Liver (tissue), 3 donors: Measurements from ENCODE around the gene CHAD.

Source experiments
- EGR1 ChIP-seq, 2 donors: IDR thresholded peaks; 2 replicates each; pipeline ENCODE4 v1.6.1; 2016 to 2018; ENCODE audit warnings: antibody characterized with exemption in 2 of 2, low read depth in 2 of 2
- GABPA ChIP-seq, 2 donors: IDR thresholded peaks in 1 of 2; conservative IDR thresholded peaks in 1 of 2; 2 replicates each; pipeline ENCODE4 v1.6.1; 2016; ENCODE audit warnings: antibody characterized with exemption in 2 of 2, mild to moderate bottlenecking in 1 of 2, moderate library complexity in 1 of 2
- NR2F2 ChIP-seq: IDR thresholded peaks from 2 replicates; pipeline ENCODE4 v1.6.1; 2016; ENCODE audit warnings: antibody characterized with exemption
- RAD21 ChIP-seq, 2 donors: IDR thresholded peaks; 2 replicates each; pipeline ENCODE4 v1.6.1; 2016; ENCODE audit warnings: antibody characterized with exemption in 2 of 2, mild to moderate bottlenecking in 2 of 2
- SP1 ChIP-seq: IDR thresholded peaks from 2 replicates; pipeline ENCODE4 v1.6.1; 2018; ENCODE audit warnings: antibody characterized with exemption, mild to moderate bottlenecking
- TF ChIP-seq, protein P1 (sequence below): fragments of 150-350 bp; IDR thresholded peaks from 2 replicates; pipeline ENCODE4 v1.5.1; 2017; ENCODE audit warnings: improper control_type of control experiment, low read depth, low read length; ENCODE audit not compliant: missing input control
- TF ChIP-seq, protein P2 (sequence below): IDR thresholded peaks from 2 replicates; pipeline ENCODE4 v1.6.1; 2016; ENCODE audit warnings: antibody characterized with exemption, mild to moderate bottlenecking
- TF ChIP-seq, protein P3 (sequence below): IDR thresholded peaks from 2 replicates; pipeline ENCODE4 v1.6.1; 2016; ENCODE audit warnings: antibody characterized with exemption
- TF ChIP-seq, protein P4 (sequence below): IDR thresholded peaks from 2 replicates; pipeline ENCODE4 v1.6.1; 2016; ENCODE audit warnings: antibody characterized with exemption
- TF ChIP-seq, protein P5 (sequence below): IDR thresholded peaks from 2 replicates; pipeline ENCODE4 v1.6.1; 2016; ENCODE audit warnings: antibody characterized with exemption
- donor health status: healthy.
- donor health status: healthy.

DNA sequence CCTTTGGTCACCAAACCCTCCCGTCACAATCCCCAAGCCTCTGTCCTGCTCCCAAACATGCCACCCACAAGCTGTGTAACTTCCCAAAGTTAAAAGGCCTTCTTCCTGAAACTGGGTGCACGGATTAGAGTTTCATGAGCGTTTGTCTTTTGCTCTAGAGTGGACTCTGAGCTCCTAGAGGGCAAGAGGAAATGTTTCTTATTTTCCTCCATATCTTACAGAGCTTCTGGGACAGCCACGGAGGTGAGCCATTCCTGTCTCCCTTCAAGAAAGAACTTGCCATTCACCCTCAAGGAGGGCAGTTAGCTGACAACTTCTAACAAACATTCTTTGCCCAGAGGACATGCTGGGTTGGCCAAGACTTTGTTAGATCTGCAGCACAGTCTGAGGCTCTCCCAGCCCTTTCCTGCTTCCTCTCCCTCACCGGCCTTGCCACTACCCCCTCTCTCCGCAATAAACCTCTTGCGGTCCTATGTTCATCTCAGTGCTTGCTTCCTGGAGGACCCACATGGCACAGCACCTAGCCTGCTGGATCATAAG lies 37.0 kb upstream of the CHAD start:
- TF ChIP-seq, protein P1, sequence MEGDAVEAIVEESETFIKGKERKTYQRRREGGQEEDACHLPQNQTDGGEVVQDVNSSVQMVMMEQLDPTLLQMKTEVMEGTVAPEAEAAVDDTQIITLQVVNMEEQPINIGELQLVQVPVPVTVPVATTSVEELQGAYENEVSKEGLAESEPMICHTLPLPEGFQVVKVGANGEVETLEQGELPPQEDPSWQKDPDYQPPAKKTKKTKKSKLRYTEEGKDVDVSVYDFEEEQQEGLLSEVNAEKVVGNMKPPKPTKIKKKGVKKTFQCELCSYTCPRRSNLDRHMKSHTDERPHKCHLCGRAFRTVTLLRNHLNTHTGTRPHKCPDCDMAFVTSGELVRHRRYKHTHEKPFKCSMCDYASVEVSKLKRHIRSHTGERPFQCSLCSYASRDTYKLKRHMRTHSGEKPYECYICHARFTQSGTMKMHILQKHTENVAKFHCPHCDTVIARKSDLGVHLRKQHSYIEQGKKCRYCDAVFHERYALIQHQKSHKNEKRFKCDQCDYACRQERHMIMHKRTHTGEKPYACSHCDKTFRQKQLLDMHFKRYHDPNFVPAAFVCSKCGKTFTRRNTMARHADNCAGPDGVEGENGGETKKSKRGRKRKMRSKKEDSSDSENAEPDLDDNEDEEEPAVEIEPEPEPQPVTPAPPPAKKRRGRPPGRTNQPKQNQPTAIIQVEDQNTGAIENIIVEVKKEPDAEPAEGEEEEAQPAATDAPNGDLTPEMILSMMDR: no peak
- no peak for TF ChIP-seq RAD21 (IDR thresholded peaks at IDR 0.05)
- no peak for TF ChIP-seq EGR1 (IDR thresholded peaks at IDR 0.05; ENCODE audit: low read depth in 2 of 2)
- TF ChIP-seq, protein P2, sequence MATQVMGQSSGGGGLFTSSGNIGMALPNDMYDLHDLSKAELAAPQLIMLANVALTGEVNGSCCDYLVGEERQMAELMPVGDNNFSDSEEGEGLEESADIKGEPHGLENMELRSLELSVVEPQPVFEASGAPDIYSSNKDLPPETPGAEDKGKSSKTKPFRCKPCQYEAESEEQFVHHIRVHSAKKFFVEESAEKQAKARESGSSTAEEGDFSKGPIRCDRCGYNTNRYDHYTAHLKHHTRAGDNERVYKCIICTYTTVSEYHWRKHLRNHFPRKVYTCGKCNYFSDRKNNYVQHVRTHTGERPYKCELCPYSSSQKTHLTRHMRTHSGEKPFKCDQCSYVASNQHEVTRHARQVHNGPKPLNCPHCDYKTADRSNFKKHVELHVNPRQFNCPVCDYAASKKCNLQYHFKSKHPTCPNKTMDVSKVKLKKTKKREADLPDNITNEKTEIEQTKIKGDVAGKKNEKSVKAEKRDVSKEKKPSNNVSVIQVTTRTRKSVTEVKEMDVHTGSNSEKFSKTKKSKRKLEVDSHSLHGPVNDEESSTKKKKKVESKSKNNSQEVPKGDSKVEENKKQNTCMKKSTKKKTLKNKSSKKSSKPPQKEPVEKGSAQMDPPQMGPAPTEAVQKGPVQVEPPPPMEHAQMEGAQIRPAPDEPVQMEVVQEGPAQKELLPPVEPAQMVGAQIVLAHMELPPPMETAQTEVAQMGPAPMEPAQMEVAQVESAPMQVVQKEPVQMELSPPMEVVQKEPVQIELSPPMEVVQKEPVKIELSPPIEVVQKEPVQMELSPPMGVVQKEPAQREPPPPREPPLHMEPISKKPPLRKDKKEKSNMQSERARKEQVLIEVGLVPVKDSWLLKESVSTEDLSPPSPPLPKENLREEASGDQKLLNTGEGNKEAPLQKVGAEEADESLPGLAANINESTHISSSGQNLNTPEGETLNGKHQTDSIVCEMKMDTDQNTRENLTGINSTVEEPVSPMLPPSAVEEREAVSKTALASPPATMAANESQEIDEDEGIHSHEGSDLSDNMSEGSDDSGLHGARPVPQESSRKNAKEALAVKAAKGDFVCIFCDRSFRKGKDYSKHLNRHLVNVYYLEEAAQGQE: no peak
- TF ChIP-seq NR2F2: no peak
- TF ChIP-seq SP1: no peak
- TF ChIP-seq, protein P3, sequence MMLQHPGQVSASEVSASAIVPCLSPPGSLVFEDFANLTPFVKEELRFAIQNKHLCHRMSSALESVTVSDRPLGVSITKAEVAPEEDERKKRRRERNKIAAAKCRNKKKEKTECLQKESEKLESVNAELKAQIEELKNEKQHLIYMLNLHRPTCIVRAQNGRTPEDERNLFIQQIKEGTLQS: no peak
- TF ChIP-seq, protein P4, sequence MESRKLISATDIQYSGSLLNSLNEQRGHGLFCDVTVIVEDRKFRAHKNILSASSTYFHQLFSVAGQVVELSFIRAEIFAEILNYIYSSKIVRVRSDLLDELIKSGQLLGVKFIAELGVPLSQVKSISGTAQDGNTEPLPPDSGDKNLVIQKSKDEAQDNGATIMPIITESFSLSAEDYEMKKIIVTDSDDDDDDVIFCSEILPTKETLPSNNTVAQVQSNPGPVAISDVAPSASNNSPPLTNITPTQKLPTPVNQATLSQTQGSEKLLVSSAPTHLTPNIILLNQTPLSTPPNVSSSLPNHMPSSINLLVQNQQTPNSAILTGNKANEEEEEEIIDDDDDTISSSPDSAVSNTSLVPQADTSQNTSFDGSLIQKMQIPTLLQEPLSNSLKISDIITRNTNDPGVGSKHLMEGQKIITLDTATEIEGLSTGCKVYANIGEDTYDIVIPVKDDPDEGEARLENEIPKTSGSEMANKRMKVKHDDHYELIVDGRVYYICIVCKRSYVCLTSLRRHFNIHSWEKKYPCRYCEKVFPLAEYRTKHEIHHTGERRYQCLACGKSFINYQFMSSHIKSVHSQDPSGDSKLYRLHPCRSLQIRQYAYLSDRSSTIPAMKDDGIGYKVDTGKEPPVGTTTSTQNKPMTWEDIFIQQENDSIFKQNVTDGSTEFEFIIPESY: no peak
- TF ChIP-seq, protein P5, sequence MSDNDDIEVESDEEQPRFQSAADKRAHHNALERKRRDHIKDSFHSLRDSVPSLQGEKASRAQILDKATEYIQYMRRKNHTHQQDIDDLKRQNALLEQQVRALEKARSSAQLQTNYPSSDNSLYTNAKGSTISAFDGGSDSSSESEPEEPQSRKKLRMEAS: no peak
- no peak for TF ChIP-seq GABPA (IDR thresholded peaks at IDR 0.05 in 1 of 2, conservative IDR thresholded peaks at IDR 0.05 in 1 of 2)
